ENCODE data around the gene ADAMTS2.
"Not testable (repeated sequence)": the region's sequence is repeated elsewhere in the genome, so short reads cannot be mapped to it uniquely, and the experiment has no call there.

Gene ADAMTS2

DNA sequence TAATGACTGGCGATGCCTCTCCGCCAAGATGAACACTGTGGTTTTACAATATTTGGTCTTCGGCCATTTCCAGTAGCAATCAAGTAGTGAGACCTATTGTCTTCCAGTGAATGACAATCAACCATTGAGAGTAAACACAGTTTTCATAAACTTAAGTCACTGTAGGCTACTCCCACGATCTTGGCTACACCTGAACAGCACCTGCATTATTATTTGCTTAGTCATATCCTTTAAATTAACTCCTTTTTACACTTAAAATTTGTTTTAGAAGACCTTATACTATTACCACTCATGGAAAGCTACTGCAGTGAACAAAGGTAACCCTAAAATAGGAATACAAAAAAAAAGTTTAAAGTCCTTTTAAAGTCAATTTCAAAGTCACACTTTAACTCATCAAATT, 226.9 kb downstream of the ADAMTS2 start:
- no peak for DNase-seq

DNA sequence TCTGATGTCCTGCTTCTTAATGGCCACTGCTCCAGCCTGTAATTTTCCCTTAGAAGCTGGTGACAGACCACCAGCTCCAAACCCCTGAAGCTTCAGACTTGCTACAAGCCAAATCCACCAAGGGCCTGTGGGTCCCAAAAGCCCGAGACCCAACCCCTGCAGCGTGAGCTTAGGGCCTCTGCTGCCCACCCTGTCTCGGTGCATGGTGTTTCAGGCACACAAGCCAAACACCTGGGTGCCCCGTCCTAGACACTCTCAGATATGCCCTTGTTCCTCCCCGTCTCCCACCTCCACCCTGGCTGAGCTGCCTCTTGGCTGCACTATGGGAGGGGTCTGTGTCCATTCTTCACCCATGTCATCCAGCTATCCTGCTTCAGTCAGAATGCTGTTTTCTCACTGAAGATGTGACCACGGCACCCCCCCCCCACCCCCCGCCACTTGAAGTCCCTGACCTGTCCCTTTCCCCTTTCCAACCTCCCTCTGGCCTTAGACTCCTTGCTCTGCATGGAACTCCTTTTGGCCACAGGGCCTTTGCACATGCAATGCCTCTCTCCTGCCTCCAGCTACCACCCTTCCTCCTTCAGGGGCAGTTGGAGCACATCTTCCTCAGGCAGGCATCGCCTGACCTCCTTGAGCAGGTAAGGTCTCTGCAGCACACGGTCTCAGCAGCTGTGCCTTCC, 229.3 kb downstream of the ADAMTS2 start:
- no peak for DNase-seq

DNA sequence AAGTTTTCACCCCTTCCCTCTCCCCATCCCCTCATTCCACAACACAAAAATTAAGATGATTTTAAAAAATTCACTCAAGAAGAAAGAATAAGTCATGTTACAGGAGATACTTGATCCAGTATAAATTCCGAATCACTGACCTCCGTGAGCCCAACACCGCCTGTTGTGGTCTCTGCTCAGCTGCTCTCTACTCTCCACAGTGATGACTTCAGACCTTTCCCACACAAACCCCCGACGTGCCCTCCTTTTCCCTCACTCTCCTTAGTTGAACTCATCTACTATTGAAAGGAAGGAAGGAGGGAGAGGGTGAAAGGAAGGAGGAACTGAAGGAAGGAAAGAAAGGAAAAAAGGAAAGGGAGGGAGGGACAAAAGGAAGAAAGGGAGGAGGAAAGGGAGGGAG, 230.0 kb downstream of the ADAMTS2 start:
- DNase-seq, result no peak

DNA sequence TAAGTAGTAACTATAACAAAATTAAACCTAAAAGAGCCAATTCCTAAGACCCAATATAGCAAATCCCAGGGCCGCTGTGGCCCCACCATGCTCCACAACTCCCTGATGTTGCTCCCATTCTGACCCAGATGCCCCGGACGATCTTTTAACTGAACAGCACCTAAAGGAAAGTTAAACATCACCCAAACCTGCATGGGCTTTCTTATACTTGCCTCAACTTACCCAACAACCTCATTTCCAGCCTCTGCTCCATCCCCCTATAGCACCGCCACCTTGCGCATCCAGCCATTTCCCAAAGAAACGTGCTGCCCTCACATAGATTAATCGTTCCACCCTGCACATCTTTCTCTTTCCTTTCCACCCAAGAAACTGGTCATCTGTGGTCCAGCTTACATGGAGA, 230.5 kb downstream of the ADAMTS2 start:
- DNase-seq, result no peak

DNA sequence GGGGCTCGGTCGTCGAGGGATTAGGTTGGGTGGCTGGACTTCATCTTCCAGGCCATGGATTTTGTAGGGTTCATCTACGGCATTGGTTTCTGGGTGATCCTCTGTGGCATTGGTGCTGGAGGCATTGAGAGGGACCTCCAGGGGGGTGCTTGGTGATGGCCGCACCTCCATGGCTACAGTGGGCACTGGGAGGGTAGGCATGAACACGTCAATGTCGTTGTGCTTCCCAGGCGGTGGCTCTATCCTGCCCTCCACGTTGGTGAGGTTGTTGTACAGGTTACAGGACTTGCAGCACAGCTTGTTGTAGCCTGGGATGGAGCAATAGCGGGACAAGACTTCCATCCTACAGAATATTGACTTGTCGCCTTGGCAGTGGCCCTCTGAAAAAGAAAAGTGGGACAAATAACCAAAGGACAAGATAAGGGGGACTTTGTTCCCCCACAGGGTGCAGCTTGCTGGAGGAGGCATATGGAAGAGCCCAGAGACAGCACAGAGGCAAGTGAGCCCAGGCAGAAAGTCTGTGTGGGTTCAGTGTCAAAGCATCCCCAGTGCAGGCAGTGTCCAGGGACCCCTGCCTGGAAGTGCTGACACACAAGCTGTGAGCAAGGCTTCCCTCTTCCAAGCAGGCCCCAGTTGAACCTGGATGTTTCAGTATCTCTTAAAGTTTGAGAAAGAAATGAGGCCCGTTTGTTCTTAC, 231.2 kb downstream of the ADAMTS2 start:
- no peak for DNase-seq

DNA sequence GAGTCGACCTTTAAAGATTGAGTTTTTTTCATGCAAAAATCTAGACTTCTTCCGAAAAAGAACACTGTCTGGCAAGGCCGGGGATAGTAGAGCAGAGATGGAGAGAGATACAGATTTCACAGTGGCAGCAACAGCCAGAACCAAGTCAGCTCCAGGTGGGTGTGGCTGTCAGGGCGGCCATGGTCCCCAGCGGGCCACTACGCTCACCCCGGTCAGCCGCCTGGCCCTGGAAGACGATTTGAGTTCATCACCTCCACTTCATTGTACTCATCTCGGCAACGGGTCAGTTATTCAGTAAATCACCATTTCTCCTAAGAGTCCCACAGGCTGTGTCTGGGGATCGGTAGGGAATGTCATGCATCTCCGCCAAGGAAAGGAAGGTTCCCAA, 232.1 kb downstream of the ADAMTS2 start:
- no peak for DNase-seq

DNA sequence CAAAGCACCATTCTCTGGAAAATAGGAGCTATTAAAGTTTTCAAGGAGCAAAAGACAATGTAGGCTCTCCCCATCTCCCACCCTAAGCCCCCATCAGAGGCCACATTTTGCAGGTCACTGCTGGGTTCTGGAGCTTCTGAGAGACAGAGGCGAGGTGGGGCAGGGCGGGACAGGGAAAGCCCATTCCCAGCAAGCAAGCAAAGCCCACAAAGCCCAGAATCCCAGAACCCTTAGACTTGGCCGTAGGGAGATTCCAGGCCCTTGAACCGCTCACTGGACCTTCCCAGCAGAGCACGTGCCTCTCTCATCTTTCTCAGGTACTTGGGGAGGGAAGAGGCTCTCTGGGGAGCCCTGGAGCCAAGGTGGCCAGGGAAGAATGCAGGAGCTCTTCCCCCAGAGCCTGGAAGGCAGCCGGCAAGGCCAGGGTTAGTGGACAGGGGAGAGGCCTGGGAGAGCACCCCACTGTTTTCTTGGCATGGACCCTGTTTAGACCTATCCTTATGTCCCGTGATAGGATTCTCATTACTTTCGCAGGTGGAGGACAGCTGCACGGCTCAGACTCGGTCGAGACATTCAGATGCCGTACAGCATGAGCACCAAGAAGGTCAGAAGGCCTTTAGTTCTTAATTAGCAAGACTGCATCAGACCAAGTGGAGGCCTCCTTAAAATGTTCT, 232.7 kb downstream of the ADAMTS2 start:
- no peak for DNase-seq

DNA sequence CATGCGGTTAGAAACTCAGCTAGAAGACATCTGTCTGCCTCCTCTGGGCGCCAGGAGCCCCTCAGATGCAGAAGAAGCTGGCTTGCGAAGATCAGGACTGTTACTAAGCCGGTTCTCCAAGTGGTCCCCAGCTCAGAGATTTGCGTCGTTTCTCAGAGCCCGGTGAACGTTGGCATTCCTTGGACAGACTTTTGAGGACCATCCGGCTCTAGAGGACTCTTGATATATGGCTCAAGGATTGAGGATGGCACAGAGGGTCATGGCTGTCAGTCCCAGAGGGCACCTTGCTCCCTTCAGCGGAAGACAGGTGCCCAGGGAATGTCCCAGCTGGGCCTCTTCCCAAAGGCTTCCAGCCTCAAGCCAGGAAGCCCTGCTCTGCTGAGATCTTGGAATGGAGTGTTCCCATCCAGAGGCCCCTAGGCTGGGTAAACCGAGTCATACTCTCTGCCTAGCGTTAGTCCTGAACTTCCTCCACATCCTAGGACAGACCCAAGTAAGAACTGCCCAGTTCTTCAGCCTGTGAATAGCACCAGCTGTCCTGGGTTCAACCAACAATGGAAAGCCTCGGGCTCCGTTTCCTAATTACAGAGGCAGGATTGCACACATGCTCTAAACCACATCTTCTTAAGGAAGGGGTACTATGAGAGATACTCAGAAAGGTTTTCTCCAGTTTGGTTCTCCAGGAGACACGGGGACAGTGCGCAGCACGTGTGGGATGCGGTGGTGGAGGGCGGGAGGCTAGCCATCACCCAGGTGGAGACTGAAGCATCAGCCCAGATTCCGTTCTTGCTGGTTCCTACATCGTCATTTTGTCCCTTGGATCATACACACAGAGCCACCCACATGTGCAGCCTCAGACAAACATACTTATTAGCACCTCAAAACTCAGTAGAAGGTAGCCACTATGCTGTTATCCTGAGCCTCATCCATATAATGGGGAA, 233.7 kb downstream of the ADAMTS2 start:
- no peak for DNase-seq

DNA sequence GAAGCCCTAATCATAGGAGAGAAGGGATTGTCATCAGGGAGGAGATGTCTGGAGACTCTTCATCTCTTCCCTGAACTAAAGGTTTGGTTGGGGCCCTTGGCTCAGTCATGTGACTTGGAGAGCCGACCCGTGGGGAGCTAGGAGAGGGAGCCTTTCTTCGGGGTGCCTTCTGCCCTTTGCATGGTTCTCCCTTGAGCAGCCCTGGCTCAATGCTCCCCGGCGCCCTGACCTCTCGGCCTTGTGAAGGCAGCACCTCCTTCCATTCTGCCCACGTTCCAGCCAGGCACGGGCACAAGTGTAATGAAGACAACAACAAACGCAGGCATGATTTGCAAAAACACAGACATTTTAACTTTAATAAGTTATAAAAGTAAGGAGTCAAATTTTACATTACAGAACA, 234.7 kb downstream of the ADAMTS2 start:
- no peak for DNase-seq

DNA sequence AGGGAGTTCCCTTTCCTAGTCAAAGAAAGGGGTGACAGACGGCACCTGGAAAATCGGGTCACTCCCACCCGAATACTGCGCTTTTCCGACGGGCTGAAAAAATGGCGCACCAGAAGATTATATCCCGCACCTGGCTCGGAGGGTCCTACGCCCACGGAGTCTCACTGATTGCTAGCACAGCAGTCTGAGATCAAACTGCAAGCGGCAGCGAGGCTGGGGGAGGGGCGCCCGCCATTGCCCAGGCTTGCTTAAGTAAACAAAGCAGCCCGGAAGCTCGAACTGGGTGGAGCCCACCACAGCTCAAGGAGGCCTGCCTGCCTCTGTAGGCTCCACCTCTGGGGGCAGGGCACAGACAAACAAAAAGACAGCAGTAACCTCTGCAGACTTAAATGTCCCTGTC, 244.0 kb downstream of the ADAMTS2 start:
- not testable (repeated sequence) for DNase-seq

DNA sequence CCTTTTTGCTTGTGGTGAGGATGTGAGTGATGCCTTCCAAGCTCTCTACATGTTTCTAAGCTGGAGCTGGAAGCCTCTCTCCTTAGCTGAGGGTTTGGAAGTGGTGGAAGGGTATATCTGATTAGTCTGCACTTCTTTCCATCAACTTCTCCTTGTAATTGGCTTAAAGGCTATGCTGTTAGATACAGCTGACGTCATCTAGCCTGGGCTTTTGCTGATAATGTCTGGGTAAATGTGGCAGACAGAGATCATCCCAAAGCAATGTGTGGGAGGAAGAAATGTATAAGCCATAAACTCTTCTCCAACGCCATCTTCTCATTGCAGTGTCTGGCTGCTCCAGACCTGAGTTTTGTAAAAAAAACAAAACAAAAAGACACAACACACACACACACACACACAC, 255.8 kb downstream of the ADAMTS2 start:
- DNase-seq, result no peak

DNA sequence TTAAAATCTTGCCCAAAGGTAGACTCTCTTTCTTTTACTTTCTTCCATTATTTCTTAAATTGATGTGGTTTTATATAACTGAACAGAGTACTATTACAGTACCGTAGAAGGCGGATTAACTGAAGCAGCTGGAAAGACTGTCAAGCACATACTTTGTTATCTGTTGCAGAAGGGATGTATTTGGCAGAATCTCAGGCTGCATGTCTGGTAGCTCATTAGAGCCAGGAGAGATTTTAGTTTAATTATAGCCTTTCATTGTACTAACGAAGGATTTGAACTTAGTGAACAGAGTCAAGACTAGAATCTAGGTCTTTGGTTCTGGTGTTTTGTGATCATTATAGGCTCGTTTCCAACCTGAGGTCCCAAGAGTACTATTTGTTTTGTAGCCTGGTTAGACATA, 264.5 kb downstream of the ADAMTS2 start:
- DNase-seq, result no peak

DNA sequence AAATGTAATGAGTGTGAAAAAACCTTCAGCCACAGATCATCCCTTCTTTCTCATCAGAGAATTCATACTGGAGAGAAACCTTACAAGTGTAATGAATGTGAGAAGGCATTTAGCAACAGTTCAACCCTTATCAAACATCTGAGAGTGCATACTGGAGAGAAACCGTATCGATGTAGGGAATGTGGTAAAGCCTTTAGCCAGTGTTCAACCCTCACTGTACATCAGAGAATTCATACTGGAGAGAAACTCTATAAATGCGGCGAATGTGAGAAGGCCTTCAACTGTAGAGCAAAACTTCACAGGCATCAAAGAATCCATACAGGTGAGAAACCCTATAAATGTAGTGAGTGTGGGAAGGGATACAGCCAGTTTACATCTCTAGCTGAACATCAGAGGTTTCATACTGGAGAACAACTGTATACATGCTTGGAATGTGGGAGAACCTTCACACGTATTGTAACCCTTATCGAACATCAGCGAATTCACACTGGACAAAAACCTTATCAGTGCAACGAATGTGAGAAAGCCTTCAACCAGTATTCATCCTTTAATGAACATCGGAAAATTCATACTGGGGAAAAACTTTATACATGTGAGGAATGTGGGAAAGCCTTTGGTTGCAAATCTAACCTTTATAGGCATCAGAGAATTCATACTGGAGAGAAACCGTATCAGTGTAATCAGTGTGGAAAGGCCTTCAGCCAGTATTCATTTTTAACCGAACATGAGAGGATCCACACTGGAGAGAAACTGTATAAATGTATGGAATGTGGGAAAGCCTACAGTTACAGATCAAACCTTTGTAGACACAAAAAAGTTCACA, 265.9 kb downstream of the ADAMTS2 start:
- DNase-seq, result no peak

DNA sequence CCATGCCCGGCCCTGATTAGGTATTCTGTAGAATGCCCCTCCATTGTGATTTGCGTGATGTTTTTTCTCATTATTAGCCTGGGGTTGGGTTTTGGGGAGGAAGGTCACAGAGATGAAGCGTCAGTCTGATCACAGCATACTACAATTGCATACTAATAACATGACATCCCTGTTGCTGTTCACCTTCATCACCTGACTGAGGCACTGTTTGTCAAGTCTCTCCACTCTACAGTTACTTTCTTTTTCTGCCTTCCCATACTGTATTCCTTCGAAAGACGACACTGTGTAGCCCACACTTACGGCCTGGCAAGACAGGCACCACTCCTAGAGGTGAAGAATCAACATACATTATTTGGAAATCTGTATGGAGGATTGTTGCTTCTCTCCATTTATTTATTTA, 279.6 kb downstream of the ADAMTS2 start:
- DNase-seq, result no peak

DNA sequence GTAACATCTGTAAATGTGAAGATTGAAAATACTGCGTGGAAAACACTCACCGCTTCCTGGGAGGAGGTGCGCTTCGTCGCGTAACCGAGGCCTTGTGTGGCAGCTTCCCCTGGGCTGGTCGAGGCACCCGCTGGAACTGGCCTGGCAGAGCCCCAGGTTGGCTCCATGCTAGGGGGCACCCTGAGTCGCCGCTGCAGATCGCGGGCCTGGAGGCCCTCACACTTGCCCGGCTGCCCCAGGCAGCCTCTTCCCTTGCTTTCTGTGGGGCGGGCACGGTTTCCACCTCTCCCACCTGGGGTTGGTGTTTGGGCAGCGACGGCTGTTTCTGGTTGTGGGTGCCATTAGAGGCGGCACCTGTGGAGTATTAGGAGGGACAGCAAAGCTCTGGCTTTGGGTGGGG, 284.2 kb downstream of the ADAMTS2 start:
- peak; percentile 5 for DNase-seq

Data from CD4-positive, alpha-beta T cell treated with Interleukin-17A for 4 hours (primary cell).